Ovary (tissue), 3 donors: ENCODE results near the gene PCDHB2.

ENCODE experiments used
- EP300 ChIP-seq: sonication (generic); formaldehyde crosslinking; IDR thresholded peaks from one replicate; pipeline ENCODE4 v1.6.1; 2017; ENCODE audit warnings: antibody characterized with exemption
- TF ChIP-seq, protein P1 (sequence below), 3 donors: fragments of 450-650 bp in 2 of 3; fragments of 200-600 bp in 1 of 3; IDR thresholded peaks; one replicate each; pipeline versions ENCODE4 v1.5.1 to v1.8.0; 2016 to 2022; ENCODE audit warnings: antibody characterized with exemption in 3 of 3, mild to moderate bottlenecking in 1 of 3
- donor health status: DM: no; HTN: no; CAD: no.

DNA sequence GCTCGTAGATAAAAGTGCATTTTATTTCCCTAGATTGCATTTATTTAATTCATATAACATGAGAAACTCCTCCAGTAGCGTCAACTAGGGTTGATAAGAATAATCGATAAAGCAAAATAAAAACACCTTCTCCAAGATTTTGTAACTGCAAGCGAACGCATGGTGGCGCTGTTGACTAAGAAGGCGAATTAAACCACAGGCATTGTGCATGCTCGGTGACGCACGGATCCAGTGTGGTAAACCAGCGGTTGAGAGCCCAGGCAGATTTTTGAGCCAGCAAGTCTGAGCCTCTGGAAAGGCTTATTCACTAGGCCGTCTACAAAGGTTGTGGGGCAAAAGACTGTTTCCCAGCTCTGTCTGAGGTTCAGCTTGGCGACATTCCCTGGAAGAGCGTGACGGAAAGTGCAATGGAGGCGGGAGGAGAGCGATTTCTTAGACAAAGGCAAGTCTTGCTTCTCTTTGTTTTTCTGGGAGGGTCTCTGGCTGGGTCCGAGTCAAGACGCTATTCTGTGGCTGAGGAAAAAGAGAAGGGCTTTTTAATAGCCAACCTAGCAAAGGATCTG lies 5.9 kb downstream of the PCDHB2 start, which contains the start of gene PCDHB3:
- TF ChIP-seq EP300: no peak
- TF ChIP-seq, protein P1, sequence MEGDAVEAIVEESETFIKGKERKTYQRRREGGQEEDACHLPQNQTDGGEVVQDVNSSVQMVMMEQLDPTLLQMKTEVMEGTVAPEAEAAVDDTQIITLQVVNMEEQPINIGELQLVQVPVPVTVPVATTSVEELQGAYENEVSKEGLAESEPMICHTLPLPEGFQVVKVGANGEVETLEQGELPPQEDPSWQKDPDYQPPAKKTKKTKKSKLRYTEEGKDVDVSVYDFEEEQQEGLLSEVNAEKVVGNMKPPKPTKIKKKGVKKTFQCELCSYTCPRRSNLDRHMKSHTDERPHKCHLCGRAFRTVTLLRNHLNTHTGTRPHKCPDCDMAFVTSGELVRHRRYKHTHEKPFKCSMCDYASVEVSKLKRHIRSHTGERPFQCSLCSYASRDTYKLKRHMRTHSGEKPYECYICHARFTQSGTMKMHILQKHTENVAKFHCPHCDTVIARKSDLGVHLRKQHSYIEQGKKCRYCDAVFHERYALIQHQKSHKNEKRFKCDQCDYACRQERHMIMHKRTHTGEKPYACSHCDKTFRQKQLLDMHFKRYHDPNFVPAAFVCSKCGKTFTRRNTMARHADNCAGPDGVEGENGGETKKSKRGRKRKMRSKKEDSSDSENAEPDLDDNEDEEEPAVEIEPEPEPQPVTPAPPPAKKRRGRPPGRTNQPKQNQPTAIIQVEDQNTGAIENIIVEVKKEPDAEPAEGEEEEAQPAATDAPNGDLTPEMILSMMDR (IDR thresholded peaks at IDR 0.05): no peak
